ENCODE measurements around the gene CERKL.

Gene CERKL

GRCh38 chr2:181589779-181590178 is 67.1 kb downstream of the CERKL start:
- in situ Hi-C loops (cut with HindIII; ENCODE audit: low pct_ligation_motif_present, low pct_unique_long_range_greater_than_20kb, low sequenced_read_pairs) = no loop called here
- DNase-seq = no peak

- in situ Hi-C loops (cut with HindIII; ENCODE audit: low pct_ligation_motif_present, low pct_unique_long_range_greater_than_20kb, low sequenced_read_pairs) = no loop called here
- no peak for DNase-seq
Measured at GRCh38 chr2:181588546-181588945, 68.4 kb downstream of the CERKL start.

GRCh38 chr2:181586569-181587081 is 70.3 kb downstream of the CERKL start:
- in situ Hi-C loops (cut with HindIII; ENCODE audit: low pct_ligation_motif_present, low pct_unique_long_range_greater_than_20kb, low sequenced_read_pairs) = no loop called here
- DNase-seq = peak; percentile 94

- no peak for DNase-seq
- in situ Hi-C loops (cut with HindIII; ENCODE audit: low pct_ligation_motif_present, low pct_unique_long_range_greater_than_20kb, low sequenced_read_pairs) = no loop called here
Measured at GRCh38 chr2:181585732-181586131, 71.2 kb downstream of the CERKL start.

GRCh38 chr2:181581534-181581933 is 75.4 kb downstream of the CERKL start:
- in situ Hi-C loops (cut with HindIII; ENCODE audit: low pct_ligation_motif_present, low pct_unique_long_range_greater_than_20kb, low sequenced_read_pairs) = no loop called here
- no peak for DNase-seq

GRCh38 chr2:181578829-181579228 is 78.1 kb downstream of the CERKL start:
- no peak for DNase-seq

GRCh38 chr2:181576431-181576830 is 80.5 kb downstream of the CERKL start:
- in situ Hi-C loops (cut with HindIII; ENCODE audit: low pct_ligation_motif_present, low pct_unique_long_range_greater_than_20kb, low sequenced_read_pairs) = no loop called here
- DNase-seq = no peak

More at GRCh38 chr2:181578829-181579228, 78.1 kb downstream of the CERKL start:
- in situ Hi-C loops (cut with HindIII; ENCODE audit: low pct_ligation_motif_present, low pct_unique_long_range_greater_than_20kb, low sequenced_read_pairs) = no loop called here

GRCh38 chr2:181575650-181576025 is 81.3 kb downstream of the CERKL start:
- DNase-seq = no peak
- in situ Hi-C loops (cut with HindIII; ENCODE audit: low pct_ligation_motif_present, low pct_unique_long_range_greater_than_20kb, low sequenced_read_pairs) = no loop called here

GRCh38 chr2:181575024-181575649 is 81.8 kb downstream of the CERKL start:
- no peak for DNase-seq
- in situ Hi-C loops (cut with HindIII; ENCODE audit: low pct_ligation_motif_present, low pct_unique_long_range_greater_than_20kb, low sequenced_read_pairs) = no loop called here

GRCh38 chr2:181574321-181574720 is 82.6 kb downstream of the CERKL start:
- in situ Hi-C loops (cut with HindIII; ENCODE audit: low pct_ligation_motif_present, low pct_unique_long_range_greater_than_20kb, low sequenced_read_pairs) = loop anchor here (25.0 kb wide), 1 partner anchor 138 kb away; no protein-coding TSS in a partner anchor
- no peak for DNase-seq

- in situ Hi-C loops (cut with HindIII; ENCODE audit: low pct_ligation_motif_present, low pct_unique_long_range_greater_than_20kb, low sequenced_read_pairs) = loop anchor here (25.0 kb wide), 1 partner anchor 139 kb away; no protein-coding TSS in a partner anchor
- peak; percentile 64 for DNase-seq
Measured at GRCh38 chr2:181573140-181573736, 83.7 kb downstream of the CERKL start.

GRCh38 chr2:181570833-181571661 is 85.9 kb downstream of the CERKL start:
- peak; percentile 16 for DNase-seq
- in situ Hi-C loops (cut with HindIII; ENCODE audit: low pct_ligation_motif_present, low pct_unique_long_range_greater_than_20kb, low sequenced_read_pairs) = loop anchor here (25.0 kb wide), 1 partner anchor 141 kb away; no protein-coding TSS in a partner anchor

GRCh38 chr2:181570059-181570458 is 86.8 kb downstream of the CERKL start:
- no peak for DNase-seq
- in situ Hi-C loops (cut with HindIII; ENCODE audit: low pct_ligation_motif_present, low pct_unique_long_range_greater_than_20kb, low sequenced_read_pairs) = loop anchor here (25.0 kb wide), 1 partner anchor 142 kb away; no protein-coding TSS in a partner anchor

GRCh38 chr2:181566334-181567032 is 90.4 kb downstream of the CERKL start:
- in situ Hi-C loops (cut with HindIII; ENCODE audit: low pct_ligation_motif_present, low pct_unique_long_range_greater_than_20kb, low sequenced_read_pairs) = loop anchor here (25.0 kb wide), 1 partner anchor 146 kb away; no protein-coding TSS in a partner anchor
- no peak for DNase-seq

GRCh38 chr2:181563101-181563692 is 93.7 kb downstream of the CERKL start:
- no peak for DNase-seq
- in situ Hi-C loops (cut with HindIII; ENCODE audit: low pct_ligation_motif_present, low pct_unique_long_range_greater_than_20kb, low sequenced_read_pairs) = loop anchor here (25.0 kb wide), 1 partner anchor 149 kb away; no protein-coding TSS in a partner anchor

- no peak for DNase-seq
- in situ Hi-C loops (cut with HindIII; ENCODE audit: low pct_ligation_motif_present, low pct_unique_long_range_greater_than_20kb, low sequenced_read_pairs) = loop anchor here (25.0 kb wide), 1 partner anchor 154 kb away; no protein-coding TSS in a partner anchor
Measured at GRCh38 chr2:181558371-181558770, 98.5 kb downstream of the CERKL start.

GRCh38 chr2:181554061-181554830 is 102.7 kb downstream of the CERKL start:
- no peak for DNase-seq
- in situ Hi-C loops (cut with HindIII; ENCODE audit: low pct_ligation_motif_present, low pct_unique_long_range_greater_than_20kb, low sequenced_read_pairs) = loop anchor here (25.0 kb wide), 1 partner anchor 158 kb away; no protein-coding TSS in a partner anchor

All from ACHN (cell line).